ENCODE data around the gene OR2J1. TPM values are rescaled to one million over a fixed set of nuclear protein-coding genes. Genes with fewer than 3 reads are reported as not detected.

The OR2J1 gene
- total and polyA plus RNA-seq, 8 donors, result not detected

GRCh38 chr6:29082457-29082856, 16.8 kb upstream of the OR2J1 start:
- Histone ChIP-seq H3K4me3 (no peak overlapping the region), H3K27ac (no peak overlapping the region), H3K9me3 (no peaks in the 10 kb centered on the region), H3K27me3 (no peaks in the 10 kb centered on the region), H3K36me3 (no peaks in the 10 kb centered on the region), H3K4me1 (no peaks in the 10 kb centered on the region)
- TF ChIP-seq, protein P1, sequence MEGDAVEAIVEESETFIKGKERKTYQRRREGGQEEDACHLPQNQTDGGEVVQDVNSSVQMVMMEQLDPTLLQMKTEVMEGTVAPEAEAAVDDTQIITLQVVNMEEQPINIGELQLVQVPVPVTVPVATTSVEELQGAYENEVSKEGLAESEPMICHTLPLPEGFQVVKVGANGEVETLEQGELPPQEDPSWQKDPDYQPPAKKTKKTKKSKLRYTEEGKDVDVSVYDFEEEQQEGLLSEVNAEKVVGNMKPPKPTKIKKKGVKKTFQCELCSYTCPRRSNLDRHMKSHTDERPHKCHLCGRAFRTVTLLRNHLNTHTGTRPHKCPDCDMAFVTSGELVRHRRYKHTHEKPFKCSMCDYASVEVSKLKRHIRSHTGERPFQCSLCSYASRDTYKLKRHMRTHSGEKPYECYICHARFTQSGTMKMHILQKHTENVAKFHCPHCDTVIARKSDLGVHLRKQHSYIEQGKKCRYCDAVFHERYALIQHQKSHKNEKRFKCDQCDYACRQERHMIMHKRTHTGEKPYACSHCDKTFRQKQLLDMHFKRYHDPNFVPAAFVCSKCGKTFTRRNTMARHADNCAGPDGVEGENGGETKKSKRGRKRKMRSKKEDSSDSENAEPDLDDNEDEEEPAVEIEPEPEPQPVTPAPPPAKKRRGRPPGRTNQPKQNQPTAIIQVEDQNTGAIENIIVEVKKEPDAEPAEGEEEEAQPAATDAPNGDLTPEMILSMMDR (IDR thresholded peaks at IDR 0.05), result no peak
- DNase-seq, result peak in 1 of 4 donors; percentile 38
- ATAC-seq, result no peak
- intact Hi-C loops (cut with DNase I), result no loop called here

DNA sequence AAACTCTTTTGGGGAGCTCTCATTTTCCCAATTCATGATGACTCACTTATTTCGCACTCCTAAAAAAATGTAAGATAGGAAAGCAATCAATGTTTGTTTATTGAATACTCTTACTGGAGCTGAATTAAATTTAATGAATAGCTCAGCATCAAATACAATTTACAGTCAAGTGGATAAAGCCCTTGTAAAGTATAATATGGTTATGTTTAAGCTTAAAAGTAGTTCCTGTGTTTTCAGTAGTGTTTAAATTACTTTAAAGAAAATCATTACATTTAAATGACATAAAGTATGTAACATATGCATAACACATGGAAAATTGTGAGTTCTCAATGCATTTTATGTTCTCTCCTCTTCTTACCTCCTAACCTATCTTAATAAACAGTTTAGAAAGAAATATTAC, 12.1 kb upstream of the OR2J1 start, which contains the start of gene OR2B3:
TSS of gene OR2B3 (minus strand) at position 101 of the 400 bp plus-strand sequence. CDS start at position 36, 65 bp downstream.
- Histone ChIP-seq H3K27ac (no peak within 1 kb of the TSS), H3K4me3 (no peak within 1 kb of the TSS), H3K36me3 (no peaks in the 10 kb centered on the region), H3K4me1 (no peaks in the 10 kb centered on the region), H3K9me3 (no peaks in the 10 kb centered on the region), H3K27me3 (no peaks in the 10 kb centered on the region)
- ATAC-seq, result no peak
- TF ChIP-seq, protein P1 (IDR thresholded peaks at IDR 0.05), result no peak
- intact Hi-C loops (cut with DNase I), result no loop called here
- DNase-seq, result no peak

- intact Hi-C loops (cut with DNase I), result no loop called here
Measured at GRCh38 chr6:29092957-29093356, 6.3 kb upstream of the OR2J1 start.

DNA sequence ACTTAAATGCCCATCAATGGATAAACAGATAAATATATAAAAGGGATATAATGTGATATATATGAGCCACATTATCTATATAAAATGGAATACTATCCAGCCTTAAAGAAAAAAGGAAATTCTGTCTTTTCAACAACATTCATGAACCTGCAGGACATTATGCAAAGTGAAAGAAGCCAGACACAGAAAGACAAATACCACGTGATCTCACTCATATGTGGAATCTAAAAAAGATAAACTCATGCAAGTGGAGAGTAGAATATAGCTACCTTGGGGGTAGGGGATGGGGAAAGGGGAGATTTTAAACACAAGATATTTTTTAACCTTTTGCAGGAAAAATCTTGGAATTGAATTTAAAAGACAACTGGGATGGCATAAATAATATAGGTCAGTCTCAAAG, 1.5 kb upstream of the OR2J1 start:
- Histone ChIP-seq H3K27ac (no peak overlapping the region), H3K9me3 (no peaks in the 10 kb centered on the region), H3K27me3 (no peaks in the 10 kb centered on the region), H3K4me3 (no peak overlapping the region), H3K36me3 (no peaks in the 10 kb centered on the region), H3K4me1 (no peaks in the 10 kb centered on the region)
- ATAC-seq (no peak), DNase-seq (no peak)
- intact Hi-C loops (cut with DNase I), result no loop called here
- TF ChIP-seq, protein P1 (IDR thresholded peaks at IDR 0.05), result no peak

More at GRCh38 chr6:29092957-29093356, 6.3 kb upstream of the OR2J1 start:
- H3K36me3 ChIP-seq, result no peaks in the 10 kb centered on the region
- H3K27ac ChIP-seq, result no peak overlapping the region
- H3K4me3 ChIP-seq, result no peak overlapping the region
- ATAC-seq, result no peak
- H3K4me1 ChIP-seq, result no peaks in the 10 kb centered on the region
- no peaks in the 10 kb centered on the region for H3K27me3 ChIP-seq
- TF ChIP-seq, protein P1 (IDR thresholded peaks at IDR 0.05), result no peak
- no peak for DNase-seq
- H3K9me3 ChIP-seq, result no peaks in the 10 kb centered on the region

DNA sequence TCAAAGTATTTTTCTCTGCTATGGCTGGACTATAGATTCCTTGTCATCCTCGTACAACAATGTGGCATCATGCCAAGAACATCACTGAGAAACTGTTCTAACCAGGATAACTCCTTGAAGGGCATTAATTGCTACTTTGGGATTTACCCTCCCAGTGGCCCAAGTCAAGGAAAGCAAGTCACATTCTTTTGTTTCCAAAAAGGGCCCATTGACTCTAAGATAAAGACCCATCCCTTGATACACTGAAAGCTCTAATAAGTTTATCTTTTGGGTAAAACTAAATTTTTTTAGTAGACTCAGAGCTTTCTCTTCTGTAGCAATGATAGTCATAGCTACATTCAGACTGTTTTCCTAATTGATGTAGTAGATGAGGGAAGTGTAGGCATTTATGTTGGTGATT, 8.5 kb downstream of the OR2J1 start, which contains the start of gene OR2J3:
TSS of gene OR2J3 (plus strand) at position 301 of the 400 bp plus-strand sequence. CDS start 3,833 bp downstream, outside the sequence.
- no peak for DNase-seq
- H3K27ac ChIP-seq, result no peak within 1 kb of the TSS
- no peak for ATAC-seq
- H3K27me3 ChIP-seq, result peaks cover 0 to 3% of the 10 kb centered on the region in 2 donors
- H3K36me3 ChIP-seq, result no peaks in the 10 kb centered on the region
- TF ChIP-seq, protein P1 (IDR thresholded peaks at IDR 0.05), result no peak
- no peaks in the 10 kb centered on the region for H3K9me3 ChIP-seq
- intact Hi-C loops (cut with DNase I), result no loop called here
- H3K4me3 ChIP-seq, result no peak within 1 kb of the TSS
- no peaks in the 10 kb centered on the region for H3K4me1 ChIP-seq
